Tibial nerve (tissue), 4 donors: Measurements from ENCODE around the gene NTF4.

Experiments
- EP300 ChIP-seq, 2 donors: sonication (generic); formaldehyde crosslinking; IDR thresholded peaks; one replicate each; pipeline ENCODE4 v1.6.1; 2017; ENCODE audit warnings: antibody characterized with exemption in 2 of 2, mild to moderate bottlenecking in 1 of 2
- POLR2A ChIP-seq, 2 donors: fragments of 450-650 bp; IDR thresholded peaks; one replicate each; pipeline ENCODE4 v1.6.1; 2017; ENCODE audit warnings: antibody characterized with exemption in 2 of 2, mild to moderate bottlenecking in 2 of 2, moderate library complexity in 2 of 2
- TF ChIP-seq, protein P1 (sequence below), 5 experiments: fragments of 200-600 bp in 3 of 5; fragments of 450-650 bp in 2 of 5; sonication (generic) in 3 of 5; IDR thresholded peaks; one replicate each; pipeline ENCODE4 v1.5.1; 2016 to 2019; ENCODE audit warnings: antibody characterized with exemption in 5 of 5, mild to moderate bottlenecking in 3 of 5, moderate library complexity in 2 of 5

DNA sequence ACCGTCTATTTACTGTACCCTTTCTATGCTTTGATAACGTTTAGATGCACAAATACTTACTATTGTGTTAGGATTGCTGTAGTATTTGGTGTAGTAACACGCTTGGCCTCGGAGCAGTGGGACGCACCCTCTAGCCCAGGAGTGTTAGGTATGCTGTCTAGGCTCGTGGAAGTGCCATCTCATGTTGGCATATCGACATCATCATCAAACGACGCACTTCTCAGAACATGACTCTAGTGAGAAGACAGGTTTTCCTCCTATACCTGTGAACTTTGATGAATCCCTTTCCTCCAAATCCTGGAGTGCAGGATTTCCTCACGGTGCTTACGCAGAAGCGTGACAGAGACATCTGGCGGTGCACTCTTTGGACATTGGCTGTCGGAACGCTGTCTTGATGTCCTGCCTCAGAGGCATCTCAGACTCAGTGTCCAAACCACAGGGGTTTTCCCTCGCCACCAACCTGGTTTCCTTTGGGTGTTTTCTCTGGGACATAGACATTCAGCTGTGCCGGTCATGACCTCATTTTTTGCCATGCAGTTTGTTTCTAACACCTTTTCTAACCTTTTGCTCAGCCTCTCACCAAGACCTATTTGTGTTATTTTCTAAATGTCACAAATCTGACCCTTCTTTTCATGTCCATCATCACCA lies 26.9 kb upstream of the NTF4 start:
- TF ChIP-seq, protein P1, sequence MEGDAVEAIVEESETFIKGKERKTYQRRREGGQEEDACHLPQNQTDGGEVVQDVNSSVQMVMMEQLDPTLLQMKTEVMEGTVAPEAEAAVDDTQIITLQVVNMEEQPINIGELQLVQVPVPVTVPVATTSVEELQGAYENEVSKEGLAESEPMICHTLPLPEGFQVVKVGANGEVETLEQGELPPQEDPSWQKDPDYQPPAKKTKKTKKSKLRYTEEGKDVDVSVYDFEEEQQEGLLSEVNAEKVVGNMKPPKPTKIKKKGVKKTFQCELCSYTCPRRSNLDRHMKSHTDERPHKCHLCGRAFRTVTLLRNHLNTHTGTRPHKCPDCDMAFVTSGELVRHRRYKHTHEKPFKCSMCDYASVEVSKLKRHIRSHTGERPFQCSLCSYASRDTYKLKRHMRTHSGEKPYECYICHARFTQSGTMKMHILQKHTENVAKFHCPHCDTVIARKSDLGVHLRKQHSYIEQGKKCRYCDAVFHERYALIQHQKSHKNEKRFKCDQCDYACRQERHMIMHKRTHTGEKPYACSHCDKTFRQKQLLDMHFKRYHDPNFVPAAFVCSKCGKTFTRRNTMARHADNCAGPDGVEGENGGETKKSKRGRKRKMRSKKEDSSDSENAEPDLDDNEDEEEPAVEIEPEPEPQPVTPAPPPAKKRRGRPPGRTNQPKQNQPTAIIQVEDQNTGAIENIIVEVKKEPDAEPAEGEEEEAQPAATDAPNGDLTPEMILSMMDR (IDR thresholded peaks at IDR 0.05) = no peak
- TF ChIP-seq POLR2A (IDR thresholded peaks at IDR 0.05) (no peak), EP300 (IDR thresholded peaks at IDR 0.05) (no peak)
